Activated CD8-positive, alpha-beta memory T cell treated with anti-CD3 and anti-CD28 coated beads, Interleukin-2, amount 10 ng/mL, durations not matched to agents 7 days and 5 days (primary cell): ENCODE results near the gene NAT9. TPM values are rescaled to one million over a fixed set of nuclear protein-coding genes. Genes with fewer than 3 reads are reported as not detected.
A peak's percentile ranks its signal among the peaks of the same experiment; 100 is the strongest.

Experiments
- ATAC-seq: fragments of 150-1000 bp; cut with Tn5 transposase; one replicate; pipeline ENCODE4 v1.10.0; 2021; ENCODE audit warnings: moderate library complexity
- CTCF ChIA-PET: fragments of 350-600 bp; sonication (Branson Sonifier 250); formaldehyde crosslinking; loops from one replicate; lab custom pipeline; 2021; ENCODE audit warnings: antibody characterized with exemption; lab: Charles Lee
- DNase-seq: peaks from one replicate; pipeline ENCODE4 v3.0.0-alpha.2; 2020
- H3K27ac Mint-ChIP-seq: one replicate; pipeline ENCODE4 v1.8.0; 2021; ENCODE audit warnings: mild to moderate bottlenecking, mixed read lengths
- H3K27me3 Mint-ChIP-seq: one replicate; pipeline ENCODE4 v1.8.0; 2021; ENCODE audit warnings: mixed read lengths
- H3K36me3 Mint-ChIP-seq: one replicate; pipeline ENCODE4 v1.8.0; 2021; ENCODE audit warnings: mild to moderate bottlenecking, mixed read lengths
- H3K4me1 Mint-ChIP-seq: one replicate; pipeline ENCODE4 v1.8.0; 2021; ENCODE audit warnings: mixed read lengths
- H3K4me3 Mint-ChIP-seq: one replicate; pipeline ENCODE4 v1.8.0; 2021; ENCODE audit warnings: mild to moderate bottlenecking, moderate library complexity, mixed read lengths
- H3K9me3 Mint-ChIP-seq: one replicate; pipeline ENCODE4 v1.8.0; 2022; ENCODE audit warnings: low read depth, mixed read lengths
- total RNA-seq, 2 experiments: library from RNA; stranded (reverse); gene quantifications; one replicate each; pipeline ENCODE4 v1.2.3, GENCODE V29; 2021

NAT9 gene
- total RNA-seq, 2 experiments from 2014 or later = 34.1 to 34.5 TPM

DNA sequence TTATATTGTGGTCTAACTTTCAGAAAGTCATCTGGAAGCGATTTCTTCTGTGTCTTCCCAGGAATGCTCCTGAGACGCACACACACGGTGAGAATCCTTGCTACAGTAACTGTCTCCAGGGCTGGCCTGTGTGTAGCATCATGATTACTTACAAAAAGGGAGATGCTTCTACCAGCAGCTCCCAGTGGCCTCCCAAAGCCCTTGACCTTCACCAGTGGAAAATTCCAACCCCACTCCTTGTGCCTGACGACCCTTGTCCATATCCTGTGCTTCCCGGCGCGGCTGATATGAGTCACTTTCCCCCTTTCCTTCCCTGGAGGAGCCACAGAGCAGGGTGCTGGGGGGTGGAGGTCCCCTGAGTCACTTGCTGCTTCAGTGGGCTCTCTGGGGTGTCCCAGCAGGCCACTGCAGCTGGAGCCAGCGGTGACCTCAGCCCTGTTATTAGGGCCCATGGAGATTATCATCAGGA, 22.1 kb upstream of the NAT9 start:
- no peak for ATAC-seq
- peaks cover 11% of the 10 kb centered on the region for H3K36me3 Mint-ChIP-seq
- no peak for DNase-seq
- peaks cover 6% of the 10 kb centered on the region for H3K4me1 Mint-ChIP-seq
- no peak overlapping the region for H3K4me3 Mint-ChIP-seq
- H3K27ac Mint-ChIP-seq = no peak overlapping the region
- CTCF ChIA-PET = no interaction called here
- H3K9me3 Mint-ChIP-seq = no peaks in the 10 kb centered on the region
- H3K27me3 Mint-ChIP-seq = no peaks in the 10 kb centered on the region

DNA sequence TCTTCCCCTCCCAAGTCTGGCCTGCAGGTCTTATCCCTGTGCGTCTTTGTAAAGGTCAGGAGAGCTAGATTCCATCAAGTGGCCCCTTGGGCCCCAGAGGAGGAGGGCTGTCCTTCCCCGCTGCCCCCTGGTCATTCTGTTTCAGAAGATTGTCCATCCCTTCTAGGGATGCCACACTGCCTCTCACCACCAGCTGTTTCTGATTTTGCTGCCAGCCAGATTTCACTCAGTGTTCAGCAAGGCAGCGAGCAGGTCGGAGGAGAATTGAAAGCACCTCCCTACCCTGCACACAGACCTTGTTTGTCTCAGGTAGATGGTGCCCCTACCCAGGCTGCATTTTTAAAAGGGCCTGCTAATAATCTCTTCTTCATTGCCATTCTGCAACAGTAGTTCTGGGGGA, 21.7 kb upstream of the NAT9 start:
- Mint-ChIP-seq H3K4me3 (no peak overlapping the region), H3K36me3 (peaks cover 15% of the 10 kb centered on the region), H3K27me3 (no peaks in the 10 kb centered on the region), H3K27ac (no peak overlapping the region), H3K4me1 (peaks cover 7% of the 10 kb centered on the region), H3K9me3 (no peaks in the 10 kb centered on the region)
- DNase-seq (no peak), ATAC-seq (no peak)
- CTCF ChIA-PET = no interaction called here

DNA sequence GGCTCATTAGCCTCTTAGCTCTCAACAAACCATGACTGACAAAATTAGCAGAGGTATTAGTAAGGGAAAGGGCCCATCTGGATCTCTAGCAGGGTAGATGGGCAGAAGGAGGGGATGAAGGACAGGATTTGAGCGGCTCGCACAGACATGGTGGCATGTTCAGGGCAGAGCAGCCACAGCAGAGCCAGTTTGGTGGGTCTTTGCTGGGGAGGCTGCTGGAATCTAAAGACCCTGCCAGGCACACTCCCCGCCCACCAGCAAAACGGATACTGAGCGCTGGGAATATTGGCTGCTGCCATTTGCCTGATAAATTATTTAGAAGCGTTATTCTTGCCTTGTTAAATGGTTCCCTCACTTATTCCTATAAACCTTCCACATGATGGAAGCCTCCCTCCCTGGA, 20.7 kb upstream of the NAT9 start:
- peaks cover 16% of the 10 kb centered on the region for H3K36me3 Mint-ChIP-seq
- CTCF ChIA-PET = interaction anchor here (1.1 to 1.8 kb wide), 2 partner anchors 64 to 140 kb away, joined by 3 to 4 read pairs; no protein-coding TSS in a partner anchor

DNA sequence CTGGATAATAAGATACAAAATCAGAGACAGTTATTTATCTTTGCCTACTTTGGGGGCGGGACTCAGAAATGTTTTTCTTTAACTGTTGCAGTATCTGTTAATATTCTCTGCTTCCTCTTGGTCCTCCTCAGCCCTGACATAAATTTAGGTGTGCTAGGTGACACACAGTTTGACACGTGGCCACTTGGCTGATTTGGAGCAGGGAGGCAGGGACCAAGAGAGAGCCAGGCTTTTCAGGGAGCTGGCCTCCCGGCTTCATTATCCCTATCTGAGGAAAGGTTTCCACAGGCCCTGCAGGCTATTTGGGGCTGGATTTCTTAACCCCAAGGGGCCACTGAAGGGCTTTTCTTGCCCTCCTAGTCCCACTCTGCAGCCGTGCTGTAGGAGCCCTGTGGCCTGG, 20.1 kb upstream of the NAT9 start:
- no peak overlapping the region for H3K4me3 Mint-ChIP-seq
- CTCF ChIA-PET = interaction anchor here (1.1 to 1.8 kb wide), 3 partner anchors 37 to 139 kb away, joined by 3 to 4 read pairs (median 3); no protein-coding TSS in a partner anchor

More for the DNA sequence above, 20.7 kb upstream of the NAT9 start:
- DNase-seq = no peak
- no peaks in the 10 kb centered on the region for H3K27me3 Mint-ChIP-seq
- ATAC-seq = no peak
- H3K4me1 Mint-ChIP-seq = peaks cover 8% of the 10 kb centered on the region
- no peaks in the 10 kb centered on the region for H3K9me3 Mint-ChIP-seq
- no peak overlapping the region for H3K4me3 Mint-ChIP-seq
- H3K27ac Mint-ChIP-seq = no peak overlapping the region

DNA sequence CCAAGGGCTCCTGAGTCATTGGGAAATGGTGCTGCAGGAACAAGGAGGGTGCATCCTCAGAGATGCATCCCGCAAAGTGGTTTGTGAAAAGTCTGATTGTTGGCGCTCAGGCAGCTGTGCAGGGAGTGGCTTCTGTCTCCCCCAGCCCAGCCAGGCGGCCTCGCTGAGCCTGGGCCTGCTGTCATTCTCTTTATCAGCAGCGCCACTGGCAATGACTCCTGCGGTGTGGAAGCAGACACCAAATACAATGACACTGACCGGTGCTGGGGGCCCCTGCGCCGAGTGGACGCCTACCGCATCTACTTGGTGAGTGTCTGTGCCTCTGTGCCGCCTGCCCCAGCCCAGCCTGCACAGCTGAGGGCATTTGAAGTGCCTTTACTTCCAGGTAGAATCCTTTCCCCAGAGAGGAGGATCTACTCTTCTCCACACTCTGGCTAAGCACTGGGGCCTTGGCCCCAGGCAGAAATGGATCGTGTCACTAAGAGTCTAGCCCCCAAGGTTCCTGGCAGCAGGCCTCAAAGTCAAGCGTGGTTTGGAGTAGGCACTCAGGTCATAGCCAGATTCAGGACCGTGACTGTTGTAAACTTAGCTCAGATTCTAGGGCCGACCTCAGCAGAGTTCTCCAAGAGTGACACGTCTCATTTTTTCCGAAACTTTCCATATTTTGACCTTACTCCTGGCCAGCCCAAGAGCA, 19.3 kb upstream of the NAT9 start:
- CTCF ChIA-PET = interaction anchor here (1.1 to 8.7 kb wide), 4 partner anchors 36 to 138 kb away, joined by 3 to 262 read pairs (median 4); partner anchors contain the start of genes FDXR and GRIN2C
- Mint-ChIP-seq H3K36me3 (peaks cover 19% of the 10 kb centered on the region), H3K27me3 (no peaks in the 10 kb centered on the region), H3K9me3 (no peaks in the 10 kb centered on the region), H3K4me1 (peaks cover 19% of the 10 kb centered on the region), H3K4me3 (no peak overlapping the region), H3K27ac (no peak overlapping the region)
- DNase-seq = no peak
- ATAC-seq = no peak

More for the DNA sequence above, 20.1 kb upstream of the NAT9 start:
- peaks cover 16% of the 10 kb centered on the region for H3K36me3 Mint-ChIP-seq
- DNase-seq = no peak
- no peaks in the 10 kb centered on the region for H3K27me3 Mint-ChIP-seq
- H3K9me3 Mint-ChIP-seq = no peaks in the 10 kb centered on the region
- ATAC-seq = no peak
- no peak overlapping the region for H3K27ac Mint-ChIP-seq
- peaks cover 12% of the 10 kb centered on the region for H3K4me1 Mint-ChIP-seq

DNA sequence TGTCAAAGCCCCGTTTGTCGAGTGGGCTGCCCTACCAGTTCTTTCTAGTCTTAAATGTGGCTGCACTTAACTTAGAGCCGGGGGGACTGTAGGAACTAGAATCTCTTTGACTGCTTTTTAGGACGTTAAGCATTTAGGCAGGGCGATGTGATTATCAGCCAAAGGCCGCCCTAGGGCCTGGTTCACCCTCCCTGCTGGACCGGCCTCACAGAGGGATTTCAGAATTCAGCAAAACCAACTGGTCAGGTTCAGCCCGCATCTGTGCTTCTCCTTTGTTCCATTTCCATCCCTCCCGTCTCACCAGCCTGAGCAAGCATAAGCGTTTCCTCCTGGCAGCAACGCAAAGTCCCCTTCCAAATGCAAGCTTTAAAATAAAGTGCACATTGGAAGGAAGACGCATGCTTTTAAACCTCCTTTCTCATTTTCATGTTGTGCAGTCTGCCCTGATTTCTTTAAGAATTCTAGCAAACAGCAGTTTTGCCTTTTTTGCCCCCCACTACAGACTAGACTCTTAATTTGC, 16.5 kb upstream of the NAT9 start:
- Mint-ChIP-seq H3K4me1 (peaks cover 25% of the 10 kb centered on the region), H3K9me3 (no peaks in the 10 kb centered on the region), H3K4me3 (no peak overlapping the region), H3K36me3 (peaks cover 20% of the 10 kb centered on the region), H3K27ac (no peak overlapping the region), H3K27me3 (no peaks in the 10 kb centered on the region)
- no peak for DNase-seq
- no peak for ATAC-seq
- CTCF ChIA-PET = interaction anchor here (1.1 to 8.7 kb wide), 9 partner anchors 14 to 227 kb away, joined by 3 to 262 read pairs (median 11); partner anchors contain the start of genes FDXR, GRIN2C and NAT9

DNA sequence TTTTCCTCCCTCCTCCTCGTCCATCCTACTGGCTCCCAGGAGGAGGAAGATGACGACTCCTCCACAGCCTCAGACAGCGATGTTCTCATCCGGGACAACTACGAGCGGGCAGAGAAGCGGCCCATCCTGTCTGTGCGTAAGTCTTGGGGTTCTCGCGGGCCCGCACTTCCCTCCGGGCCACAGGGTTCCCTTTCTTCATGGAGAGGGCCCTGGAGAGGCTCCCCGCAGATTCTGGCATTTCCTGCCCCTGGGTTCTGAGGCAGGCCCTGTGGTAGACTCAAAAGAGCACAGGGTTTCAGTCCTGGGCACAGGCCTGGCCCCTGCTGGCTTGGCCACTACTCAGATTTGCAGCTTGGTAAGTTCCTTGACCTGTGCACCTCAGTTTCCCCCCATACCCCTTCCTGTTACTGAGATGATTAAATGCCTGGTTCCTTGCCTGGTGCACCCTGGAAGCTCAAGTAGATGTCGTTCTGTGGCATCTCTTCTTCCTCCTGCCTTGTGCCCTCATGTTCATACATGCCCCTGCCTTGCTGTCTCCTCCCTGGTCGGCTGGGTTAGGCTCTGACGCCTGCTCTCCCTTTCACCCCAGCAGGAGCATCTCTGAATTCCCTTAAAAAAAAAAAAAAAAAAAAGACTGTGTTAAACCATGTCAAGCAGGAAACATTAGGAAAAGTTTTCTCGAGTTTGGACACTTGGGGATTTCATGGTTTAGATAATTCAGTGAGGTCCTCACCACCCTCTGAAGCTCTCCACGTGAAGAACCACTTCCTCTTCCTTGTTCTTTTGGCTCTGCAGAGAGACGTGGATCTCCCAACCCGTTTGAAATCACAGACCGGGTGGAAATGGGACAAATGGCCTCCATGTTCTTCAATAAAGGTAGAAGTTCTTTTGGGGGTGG, 14.3 kb upstream of the NAT9 start:
- CTCF ChIA-PET = interaction anchor here (0.6 to 8.7 kb wide), 48 partner anchors 10 to 399 kb away, joined by 3 to 262 read pairs (median 5); partner anchors contain the start of genes FDXR, GRIN2C, NAT9 and RAB37
- ATAC-seq = no peak

DNA sequence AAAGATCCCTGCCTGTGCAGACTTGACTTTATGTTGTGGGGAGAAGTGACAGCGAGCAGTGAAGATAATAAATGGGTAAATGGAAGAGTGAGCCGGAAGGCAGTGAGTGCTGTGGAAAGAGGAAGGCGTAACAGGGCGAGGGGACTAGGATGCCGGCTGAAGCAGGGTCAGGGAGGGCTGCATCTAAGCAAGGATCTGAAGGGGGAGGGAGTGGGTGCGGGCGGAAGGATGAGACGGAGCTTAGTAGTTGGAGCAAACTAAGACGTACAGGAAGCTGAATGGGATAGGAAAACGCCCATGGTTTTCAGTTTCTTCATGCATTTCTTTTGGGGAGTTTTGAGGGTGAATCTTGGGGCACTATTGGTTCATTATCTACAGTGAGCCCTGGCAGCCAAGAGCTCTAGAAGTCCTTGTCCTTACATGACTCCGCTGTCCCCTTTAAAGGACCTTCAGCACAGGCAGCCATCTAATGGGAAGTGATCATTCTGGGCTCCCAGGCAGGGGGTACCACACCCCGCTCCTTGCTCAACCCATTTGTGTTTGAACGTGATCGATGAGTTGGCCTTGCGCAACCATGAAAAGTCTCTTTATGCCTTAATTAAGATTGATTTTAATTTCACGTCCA, 10.4 kb upstream of the NAT9 start:
- CTCF ChIA-PET = interaction anchor here (0.9 to 9.3 kb wide), 5 partner anchors 41 to 129 kb away, joined by 3 to 262 read pairs (median 5); partner anchors contain the start of genes FDXR and GRIN2C
- H3K4me1 Mint-ChIP-seq = peaks cover 45% of the 10 kb centered on the region
- peaks cover 14% of the 10 kb centered on the region for H3K36me3 Mint-ChIP-seq
- DNase-seq (no peak), ATAC-seq (no peak)
- no peaks in the 10 kb centered on the region for H3K27me3 Mint-ChIP-seq
- H3K4me3 Mint-ChIP-seq = no peak overlapping the region
- peak overlapping the region; percentile 2 for H3K27ac Mint-ChIP-seq
- no peaks in the 10 kb centered on the region for H3K9me3 Mint-ChIP-seq

More for the DNA sequence above, 14.3 kb upstream of the NAT9 start:
- Mint-ChIP-seq H3K9me3 (no peaks in the 10 kb centered on the region), H3K27me3 (no peaks in the 10 kb centered on the region), H3K4me3 (no peak overlapping the region), H3K36me3 (peaks cover 21% of the 10 kb centered on the region), H3K27ac (peak overlapping the region; percentile 47), H3K4me1 (peaks cover 25% of the 10 kb centered on the region)
- no peak for DNase-seq

DNA sequence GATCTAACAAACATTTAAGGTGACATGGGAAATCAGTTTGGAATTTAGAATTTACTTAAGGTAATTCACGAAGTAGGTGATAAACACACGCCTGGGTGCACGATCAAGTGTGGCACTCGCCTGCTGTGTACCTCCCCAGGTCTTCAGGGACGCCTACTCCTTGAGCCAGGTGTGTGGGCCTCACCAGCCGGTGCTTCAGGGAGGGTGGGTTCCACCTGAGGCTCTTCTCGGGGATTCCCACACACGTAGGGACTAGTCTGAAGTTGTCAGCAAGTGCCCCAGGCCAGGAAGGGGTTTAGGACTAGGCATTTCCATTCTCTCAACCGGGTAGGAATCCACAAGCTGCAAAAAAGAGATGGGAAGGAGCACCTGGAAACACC, 9.8 kb upstream of the NAT9 start:
- Mint-ChIP-seq H3K4me3 (no peak overlapping the region), H3K27ac (no peak overlapping the region), H3K4me1 (peaks cover 46% of the 10 kb centered on the region), H3K36me3 (peaks cover 14% of the 10 kb centered on the region), H3K27me3 (no peaks in the 10 kb centered on the region), H3K9me3 (no peaks in the 10 kb centered on the region)
- no peak for DNase-seq
- CTCF ChIA-PET = interaction anchor here (0.9 to 9.3 kb wide), 4 partner anchors 40 to 434 kb away, joined by 3 to 92 read pairs (median 5); no protein-coding TSS in a partner anchor
- no peak for ATAC-seq

DNA sequence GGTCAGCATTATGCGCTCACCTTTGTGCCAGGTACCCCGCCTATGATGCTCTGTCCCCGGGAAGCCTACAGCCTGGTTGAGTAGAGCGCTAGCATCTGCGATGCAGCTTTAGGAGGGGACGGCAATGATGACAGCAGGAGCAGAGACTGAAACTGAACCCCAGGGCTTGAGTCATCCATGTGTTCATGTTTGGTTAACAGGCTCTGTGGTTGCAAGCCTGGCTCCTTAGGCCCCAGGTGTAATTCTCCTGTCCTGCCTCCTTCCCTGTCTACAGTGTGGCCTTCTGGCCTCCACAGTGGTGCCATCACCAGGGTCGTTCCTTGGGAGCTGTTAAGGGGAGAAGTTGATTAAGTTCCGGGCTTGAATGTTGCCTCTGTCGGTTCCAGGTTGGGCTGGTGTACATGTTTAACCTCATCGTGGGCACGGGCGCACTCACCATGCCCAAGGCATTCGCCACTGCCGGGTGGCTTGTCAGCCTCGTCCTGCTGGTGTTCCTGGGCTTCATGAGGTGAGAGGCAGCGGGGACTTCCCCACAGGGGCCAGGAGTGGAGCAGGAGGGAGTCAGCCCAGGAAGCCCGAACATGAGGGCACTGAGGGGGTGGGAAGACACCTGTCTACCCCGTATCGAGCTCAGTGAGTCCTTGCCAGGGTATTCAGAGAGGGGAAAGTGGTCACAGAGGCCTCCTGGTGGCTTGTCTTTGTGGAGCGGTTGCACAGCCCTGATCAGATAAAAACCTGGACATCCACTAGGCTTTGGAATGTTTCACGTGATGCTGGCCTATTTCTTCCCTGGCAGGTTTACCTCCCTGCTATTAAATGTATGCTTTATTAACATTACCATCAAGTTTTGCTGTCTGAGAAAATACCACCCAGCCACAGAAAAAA, 9.2 kb upstream of the NAT9 start:
- peaks cover 46% of the 10 kb centered on the region for H3K4me1 Mint-ChIP-seq
- CTCF ChIA-PET = interaction anchor here (0.9 to 9.3 kb wide), 5 partner anchors 39 to 433 kb away, joined by 3 to 92 read pairs (median 3); no protein-coding TSS in a partner anchor
- no peaks in the 10 kb centered on the region for H3K27me3 Mint-ChIP-seq
- no peaks in the 10 kb centered on the region for H3K9me3 Mint-ChIP-seq
- H3K4me3 Mint-ChIP-seq = no peak overlapping the region
- no peak for DNase-seq
- ATAC-seq = no peak
- peaks cover 10% of the 10 kb centered on the region for H3K36me3 Mint-ChIP-seq
- H3K27ac Mint-ChIP-seq = no peak overlapping the region

DNA sequence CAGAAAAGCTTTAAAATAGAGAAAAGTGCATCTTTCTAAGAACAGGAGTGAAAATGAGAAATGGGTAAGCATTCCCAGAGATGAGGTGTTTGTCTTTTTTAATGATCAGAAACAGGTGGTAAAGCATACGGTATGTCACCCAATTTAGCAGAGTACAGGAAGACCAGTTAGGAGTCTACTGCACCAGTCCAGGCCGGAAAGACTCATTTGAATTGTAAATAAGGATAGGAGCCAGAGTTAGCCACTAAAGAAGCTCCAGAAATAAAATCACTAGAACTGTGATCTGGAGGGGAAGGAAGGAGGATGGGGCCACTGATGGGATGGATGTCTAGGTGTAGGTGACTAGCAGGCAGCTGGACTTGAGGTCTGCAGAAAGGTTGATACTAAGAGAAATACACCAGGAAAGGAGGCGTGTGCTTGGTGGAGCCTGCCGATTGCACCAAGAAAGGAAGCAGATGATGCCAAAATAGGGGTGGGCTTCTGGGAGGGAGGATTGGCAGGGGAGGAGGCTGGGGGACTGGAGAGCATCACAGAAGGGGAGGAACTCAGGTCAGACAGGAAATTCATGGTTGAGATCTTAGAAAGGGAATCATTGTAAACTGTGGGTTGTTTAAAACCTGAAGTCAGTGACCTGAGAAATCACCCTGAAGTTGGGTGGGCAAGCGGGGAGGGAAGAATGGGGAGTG, 8.1 kb upstream of the NAT9 start:
- H3K27ac Mint-ChIP-seq = peak overlapping the region; percentile 14
- H3K36me3 Mint-ChIP-seq = peaks cover 8% of the 10 kb centered on the region

More for the DNA sequence above, 8.1 kb upstream of the NAT9 start:
- DNase-seq = no peak
- peaks cover 53% of the 10 kb centered on the region for H3K4me1 Mint-ChIP-seq
- ATAC-seq = no peak
- no peak overlapping the region for H3K4me3 Mint-ChIP-seq
- CTCF ChIA-PET = interaction anchor here (1.1 to 9.3 kb wide), 8 partner anchors 13 to 432 kb away, joined by 3 to 92 read pairs (median 3); partner anchors contain the start of gene RAB37
- H3K27me3 Mint-ChIP-seq = no peaks in the 10 kb centered on the region
- H3K9me3 Mint-ChIP-seq = no peaks in the 10 kb centered on the region
